NB4 (cell line): ENCODE measurements around the gene STOML1.

Experiments
- DNase-seq: peaks from one replicate; pipeline ENCODE4 v3.0.0; 2010; ENCODE audit warnings: low read depth
- H3K4me3 ChIP-seq: one replicate; pipeline ENCODE4 v1.5.1; 2011; ENCODE audit warnings: mild to moderate bottlenecking, low read depth, low read length, moderate library complexity
- MYC ChIP-seq: IDR thresholded peaks from 2 replicates; pipeline ENCODE4 v1.6.1; 2011; ENCODE audit warnings: low read depth, low read length
- POLR2A ChIP-seq: IDR thresholded peaks from 2 replicates; pipeline ENCODE4 v1.6.1; 2011; ENCODE audit warnings: mild to moderate bottlenecking; ENCODE audit not compliant: insufficient read length; ENCODE audit errors: extremely low read depth
- TF ChIP-seq, protein P1 (sequence below): IDR thresholded peaks from one replicate; pipeline ENCODE4 v1.5.1; 2012; ENCODE audit warnings: low read depth, low read length
- TF ChIP-seq, protein P2 (sequence below): IDR thresholded peaks from 2 replicates; pipeline ENCODE4 v1.6.1; 2011; ENCODE audit warnings: low read depth, low read length

Gene STOML1, protein sequence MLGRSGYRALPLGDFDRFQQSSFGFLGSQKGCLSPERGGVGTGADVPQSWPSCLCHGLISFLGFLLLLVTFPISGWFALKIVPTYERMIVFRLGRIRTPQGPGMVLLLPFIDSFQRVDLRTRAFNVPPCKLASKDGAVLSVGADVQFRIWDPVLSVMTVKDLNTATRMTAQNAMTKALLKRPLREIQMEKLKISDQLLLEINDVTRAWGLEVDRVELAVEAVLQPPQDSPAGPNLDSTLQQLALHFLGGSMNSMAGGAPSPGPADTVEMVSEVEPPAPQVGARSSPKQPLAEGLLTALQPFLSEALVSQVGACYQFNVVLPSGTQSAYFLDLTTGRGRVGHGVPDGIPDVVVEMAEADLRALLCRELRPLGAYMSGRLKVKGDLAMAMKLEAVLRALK

DNA sequence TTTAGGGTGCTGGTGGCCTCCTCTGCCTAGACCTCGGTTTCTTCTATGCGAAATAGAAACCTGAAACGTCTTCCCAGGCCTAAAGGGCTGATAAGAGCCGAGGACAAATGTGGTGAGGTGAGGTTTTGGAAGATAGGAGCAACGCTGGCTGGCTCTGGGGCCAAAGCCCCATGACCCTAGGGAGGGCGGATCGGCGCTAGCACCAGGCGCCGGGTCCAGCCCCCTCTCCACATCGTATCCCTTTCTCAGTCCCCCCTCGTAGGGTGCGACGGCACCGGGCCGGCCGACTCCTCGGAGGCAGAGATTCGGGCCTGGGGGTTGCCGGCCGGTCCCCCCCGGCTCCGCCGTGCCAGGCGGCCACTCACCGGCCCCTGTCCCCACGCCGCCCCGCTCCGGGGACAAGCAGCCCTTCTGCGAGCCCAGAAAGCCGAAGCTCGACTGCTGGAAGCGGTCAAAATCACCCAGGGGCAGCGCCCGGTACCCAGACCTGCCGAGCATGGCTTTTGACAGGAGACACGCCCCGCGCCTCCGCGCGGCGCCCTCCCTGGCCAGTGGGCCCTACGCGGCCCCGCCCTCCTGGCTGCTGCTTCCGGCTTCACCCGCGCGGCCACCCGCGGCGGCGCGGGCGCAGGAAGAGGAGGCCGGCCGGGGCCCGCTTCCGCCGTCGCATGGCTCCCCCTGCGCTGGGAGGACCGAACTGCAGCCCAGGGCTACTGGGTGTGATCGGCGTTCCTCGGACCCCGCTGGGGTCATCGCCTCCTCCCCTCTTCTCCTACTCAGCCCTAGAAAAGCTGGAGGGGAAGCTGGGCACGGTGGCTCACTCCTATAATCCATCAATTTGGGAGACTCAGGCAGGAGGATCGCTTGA lies at the start of gene STOML1:
TSS of gene STOML1 (minus strand) at position 570 of the 868 bp plus-strand sequence. CDS start at position 498, 72 bp downstream.
- H3K4me3 ChIP-seq, result peak within 1 kb of the TSS; percentile 67
- peak; percentile 94 for DNase-seq
- TF ChIP-seq MYC (peak; percentile 75), POLR2A (peak; percentile 54)
- TF ChIP-seq, protein P1, sequence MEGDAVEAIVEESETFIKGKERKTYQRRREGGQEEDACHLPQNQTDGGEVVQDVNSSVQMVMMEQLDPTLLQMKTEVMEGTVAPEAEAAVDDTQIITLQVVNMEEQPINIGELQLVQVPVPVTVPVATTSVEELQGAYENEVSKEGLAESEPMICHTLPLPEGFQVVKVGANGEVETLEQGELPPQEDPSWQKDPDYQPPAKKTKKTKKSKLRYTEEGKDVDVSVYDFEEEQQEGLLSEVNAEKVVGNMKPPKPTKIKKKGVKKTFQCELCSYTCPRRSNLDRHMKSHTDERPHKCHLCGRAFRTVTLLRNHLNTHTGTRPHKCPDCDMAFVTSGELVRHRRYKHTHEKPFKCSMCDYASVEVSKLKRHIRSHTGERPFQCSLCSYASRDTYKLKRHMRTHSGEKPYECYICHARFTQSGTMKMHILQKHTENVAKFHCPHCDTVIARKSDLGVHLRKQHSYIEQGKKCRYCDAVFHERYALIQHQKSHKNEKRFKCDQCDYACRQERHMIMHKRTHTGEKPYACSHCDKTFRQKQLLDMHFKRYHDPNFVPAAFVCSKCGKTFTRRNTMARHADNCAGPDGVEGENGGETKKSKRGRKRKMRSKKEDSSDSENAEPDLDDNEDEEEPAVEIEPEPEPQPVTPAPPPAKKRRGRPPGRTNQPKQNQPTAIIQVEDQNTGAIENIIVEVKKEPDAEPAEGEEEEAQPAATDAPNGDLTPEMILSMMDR, result peak; percentile 68
- TF ChIP-seq, protein P2, sequence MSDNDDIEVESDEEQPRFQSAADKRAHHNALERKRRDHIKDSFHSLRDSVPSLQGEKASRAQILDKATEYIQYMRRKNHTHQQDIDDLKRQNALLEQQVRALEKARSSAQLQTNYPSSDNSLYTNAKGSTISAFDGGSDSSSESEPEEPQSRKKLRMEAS, result peak; percentile 95

DNA sequence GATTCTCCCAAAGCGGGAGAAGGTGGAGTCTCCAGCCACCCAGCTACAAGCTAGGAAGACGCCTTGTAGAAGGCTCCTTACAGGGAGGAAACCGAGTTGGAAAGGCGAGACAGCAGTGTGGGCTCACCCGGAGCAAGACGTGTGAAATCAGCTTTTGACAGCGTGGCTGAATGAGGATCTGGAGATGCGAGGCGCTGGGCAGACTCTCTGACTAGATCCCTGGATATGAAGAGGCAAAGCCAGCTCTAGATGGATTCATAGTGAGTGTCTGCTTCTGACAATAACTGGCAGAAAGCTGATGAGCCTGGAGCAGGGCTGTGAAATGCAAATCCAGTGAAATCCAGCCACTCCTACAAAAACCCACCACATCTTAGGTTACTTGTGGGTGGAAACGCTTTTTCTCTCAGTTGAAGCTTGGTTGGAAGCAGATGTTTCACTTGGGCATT lies 49.2 kb upstream of the STOML1 start:
- DNase-seq, result no peak
- TF ChIP-seq, protein P2, result no peak
- no peak for TF ChIP-seq MYC
- TF ChIP-seq POLR2A, result no peak
- no peak overlapping the region for H3K4me3 ChIP-seq

DNA sequence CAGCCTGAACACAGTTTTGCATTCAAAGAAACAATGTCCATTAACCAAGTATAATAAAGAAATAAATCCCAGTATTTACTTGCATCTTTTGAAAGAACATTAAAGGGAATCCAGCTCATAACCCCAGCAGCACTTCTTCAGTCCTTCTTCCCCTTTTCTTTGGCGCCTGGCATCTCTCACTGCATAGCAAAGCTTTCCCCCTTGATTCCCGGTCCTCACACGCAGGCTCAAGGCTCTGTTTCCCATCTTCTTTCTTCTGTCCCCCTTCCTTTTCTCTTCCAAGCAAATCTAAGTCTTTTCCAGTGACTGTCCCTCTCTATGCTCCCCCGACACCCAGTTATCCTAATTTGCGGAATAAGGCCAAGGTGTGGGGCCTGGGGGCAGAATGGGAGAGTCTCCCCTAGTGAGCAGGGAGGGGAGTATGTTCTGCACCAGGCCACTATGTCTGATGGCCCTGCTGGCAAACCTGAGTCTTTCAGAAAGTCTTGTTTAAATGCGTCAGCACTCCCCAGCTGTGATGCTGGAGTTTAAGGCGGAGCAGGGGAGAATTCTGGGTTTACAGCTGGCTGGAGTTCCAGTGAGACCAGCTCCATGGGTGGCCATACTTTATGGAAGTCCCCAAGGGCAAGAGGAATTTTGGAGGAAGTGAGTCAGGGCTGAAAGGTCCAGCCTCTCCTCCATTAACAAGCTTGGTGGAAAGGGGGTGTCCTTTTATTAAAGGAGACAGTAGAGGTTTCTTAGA lies 48.2 kb upstream of the STOML1 start:
- no peak overlapping the region for H3K4me3 ChIP-seq
- TF ChIP-seq POLR2A, result no peak
- TF ChIP-seq, protein P2, result no peak
- TF ChIP-seq MYC, result no peak
- TF ChIP-seq, protein P1, result no peak
- DNase-seq, result no peak

DNA sequence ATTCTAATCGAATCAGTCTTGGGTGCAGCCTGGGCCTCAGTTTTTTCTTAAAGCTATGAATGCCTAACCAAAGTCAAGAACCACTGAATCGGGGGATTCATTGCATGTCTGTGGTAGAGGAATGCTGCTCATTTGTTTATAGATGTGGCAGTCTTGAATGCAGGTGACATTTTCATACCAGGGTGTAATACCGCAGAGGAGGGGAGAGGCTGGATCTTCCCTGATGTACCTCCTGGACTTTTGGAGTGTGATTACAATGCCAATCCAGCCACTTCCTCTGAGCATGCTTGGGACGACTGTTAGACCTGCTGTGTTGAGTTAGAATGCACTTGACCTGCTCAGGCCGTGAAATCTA lies 47.5 kb upstream of the STOML1 start:
- no peak overlapping the region for H3K4me3 ChIP-seq
- DNase-seq, result no peak
- TF ChIP-seq, protein P2, result no peak
- TF ChIP-seq, protein P1, result no peak
- TF ChIP-seq MYC, result no peak

DNA sequence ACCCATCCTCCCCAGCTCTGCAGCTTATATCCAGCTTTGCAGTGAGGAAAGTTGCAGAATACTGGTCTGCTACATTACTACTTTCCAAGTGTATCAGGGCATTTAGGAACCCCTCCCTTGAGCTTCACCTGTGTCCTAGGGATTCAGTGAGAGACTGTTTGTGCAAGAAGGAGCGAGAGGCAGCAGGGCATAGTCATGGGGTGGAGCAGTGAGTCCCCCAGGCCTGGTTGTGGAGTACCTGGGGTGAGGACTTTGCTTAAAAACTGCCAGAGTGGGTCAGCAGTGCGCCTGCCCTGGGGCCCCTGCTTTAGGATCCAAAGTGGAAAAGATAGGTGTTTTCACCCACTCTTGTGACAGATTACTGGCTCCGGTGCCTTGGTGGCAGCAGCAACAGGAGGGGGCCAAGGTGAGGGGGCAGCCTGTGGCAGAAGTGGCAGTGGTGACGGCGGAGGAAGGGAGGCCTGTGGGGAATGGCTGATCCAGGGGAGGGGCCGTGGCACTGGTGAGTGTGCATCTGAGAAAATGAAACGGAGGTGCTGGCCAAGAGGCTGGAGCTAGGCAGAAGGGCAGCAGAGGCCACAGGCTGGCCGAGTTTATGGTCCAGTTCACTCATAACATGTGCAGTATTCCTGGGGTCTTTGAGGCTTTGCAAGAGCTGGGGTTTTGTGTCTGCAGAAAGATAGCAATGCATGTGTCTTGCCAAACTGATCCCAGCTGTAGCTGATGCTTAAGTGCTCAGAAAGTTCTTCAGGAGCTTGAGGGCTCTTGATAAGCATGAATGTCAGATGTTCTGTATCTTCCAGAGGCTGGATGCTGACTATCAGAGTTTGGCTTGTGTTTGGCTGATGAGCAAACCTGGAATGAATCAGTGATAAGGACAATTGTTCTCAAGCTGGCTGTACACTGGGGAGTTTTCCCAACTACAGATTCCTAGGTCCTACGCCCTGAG lies 46.9 kb upstream of the STOML1 start:
- no peak for DNase-seq
- TF ChIP-seq, protein P1, result no peak
- TF ChIP-seq MYC (no peak), POLR2A (no peak)
- TF ChIP-seq, protein P2, result no peak
- no peak overlapping the region for H3K4me3 ChIP-seq
